Muscle layer of colon (tissue), 2 donors: ENCODE data around the gene BZW2.
"Not testable (repeated sequence)": the region's sequence is repeated elsewhere in the genome, so short reads cannot be mapped to it uniquely, and the experiment has no call there.

Experiments used
- H3K27ac ChIP-seq: one replicate; pipeline ENCODE4 v1.7.0; 2013; ENCODE audit warnings: low read depth, mild to moderate bottlenecking, low read length, moderate library complexity
- H3K27me3 ChIP-seq, 2 donors: one replicate each; pipeline ENCODE4 v1.7.0; 2013; ENCODE audit warnings: low read length in 2 of 2, mild to moderate bottlenecking in 2 of 2; ENCODE audit not compliant: insufficient read depth in 2 of 2, control insufficient read depth in 1 of 2
- H3K36me3 ChIP-seq: one replicate; pipeline ENCODE4 v1.7.0; 2013; ENCODE audit warnings: mild to moderate bottlenecking, low read length; ENCODE audit not compliant: insufficient read depth
- H3K4me1 ChIP-seq: one replicate; pipeline ENCODE4 v1.7.0; 2013; ENCODE audit warnings: mild to moderate bottlenecking, low read length; ENCODE audit not compliant: insufficient read depth
- H3K4me3 ChIP-seq, 2 donors: one replicate each; pipeline ENCODE4 v1.7.0; 2013; ENCODE audit warnings: low read length in 2 of 2, low read depth in 1 of 2, mild to moderate bottlenecking in 1 of 2, moderate library complexity in 1 of 2
- H3K9ac ChIP-seq: one replicate; pipeline ENCODE4 v1.7.0; 2013; ENCODE audit warnings: low read length
- H3K9me3 ChIP-seq: one replicate; pipeline ENCODE4 v1.7.0; 2013; ENCODE audit warnings: mild to moderate bottlenecking, low read length
- donor health status: abdominal sarcoma.
- donor health status: Adenocarcinoma of cecum.

BZW2 gene

GRCh38 chr7:16659854-16660497, 14.0 kb downstream of the BZW2 start:
- not testable (repeated sequence) for H3K4me3 ChIP-seq, H3K4me1 ChIP-seq, H3K27me3 ChIP-seq, H3K9me3 ChIP-seq, H3K36me3 ChIP-seq, H3K9ac ChIP-seq, H3K27ac ChIP-seq

- no peak overlapping the region for H3K9ac ChIP-seq
- no peaks in the 10 kb centered on the region for H3K4me1 ChIP-seq
- no peaks in the 10 kb centered on the region for H3K27me3 ChIP-seq
- no peaks in the 10 kb centered on the region for H3K9me3 ChIP-seq
- H3K27ac ChIP-seq: no peak overlapping the region
- no peaks in the 10 kb centered on the region for H3K36me3 ChIP-seq
- no peak overlapping the region for H3K4me3 ChIP-seq
Observed at GRCh38 chr7:16660702-16661464, 14.9 kb downstream of the BZW2 start.

GRCh38 chr7:16661924-16662323, 15.9 kb downstream of the BZW2 start:
- Histone ChIP-seq H3K9me3 (no peaks in the 10 kb centered on the region), H3K9ac (no peak overlapping the region), H3K4me3 (no peak overlapping the region), H3K27me3 (no peaks in the 10 kb centered on the region), H3K36me3 (no peaks in the 10 kb centered on the region), H3K27ac (no peak overlapping the region), H3K4me1 (no peaks in the 10 kb centered on the region)

GRCh38 chr7:16667355-16667754, 21.4 kb downstream of the BZW2 start:
- no peaks in the 10 kb centered on the region for H3K27me3 ChIP-seq
- H3K27ac ChIP-seq: no peak overlapping the region
- H3K9ac ChIP-seq: no peak overlapping the region
- H3K9me3 ChIP-seq: no peaks in the 10 kb centered on the region
- no peaks in the 10 kb centered on the region for H3K36me3 ChIP-seq
- no peaks in the 10 kb centered on the region for H3K4me1 ChIP-seq
- H3K4me3 ChIP-seq: no peak overlapping the region

- H3K27me3 ChIP-seq: no peaks in the 10 kb centered on the region
- no peak overlapping the region for H3K9ac ChIP-seq
- H3K9me3 ChIP-seq: no peaks in the 10 kb centered on the region
- no peak overlapping the region for H3K4me3 ChIP-seq
- H3K4me1 ChIP-seq: no peaks in the 10 kb centered on the region
- H3K36me3 ChIP-seq: no peaks in the 10 kb centered on the region
- H3K27ac ChIP-seq: no peak overlapping the region
Observed at GRCh38 chr7:16668049-16668858, 22.3 kb downstream of the BZW2 start.

GRCh38 chr7:16668978-16669377, 23.0 kb downstream of the BZW2 start:
- Histone ChIP-seq H3K27me3 (no peaks in the 10 kb centered on the region), H3K9ac (no peak overlapping the region), H3K27ac (no peak overlapping the region), H3K4me1 (no peaks in the 10 kb centered on the region), H3K36me3 (no peaks in the 10 kb centered on the region), H3K4me3 (no peak overlapping the region), H3K9me3 (no peaks in the 10 kb centered on the region)

GRCh38 chr7:16669581-16669980, 23.6 kb downstream of the BZW2 start:
- Histone ChIP-seq H3K9ac (no peak overlapping the region), H3K9me3 (no peaks in the 10 kb centered on the region), H3K36me3 (no peaks in the 10 kb centered on the region), H3K4me3 (no peak overlapping the region), H3K27ac (no peak overlapping the region), H3K4me1 (no peaks in the 10 kb centered on the region), H3K27me3 (no peaks in the 10 kb centered on the region)

- no peak overlapping the region for H3K27ac ChIP-seq
- H3K4me3 ChIP-seq: no peak overlapping the region
- H3K4me1 ChIP-seq: no peaks in the 10 kb centered on the region
- no peaks in the 10 kb centered on the region for H3K27me3 ChIP-seq
- H3K9ac ChIP-seq: no peak overlapping the region
- no peaks in the 10 kb centered on the region for H3K36me3 ChIP-seq
- H3K9me3 ChIP-seq: no peaks in the 10 kb centered on the region
Observed at GRCh38 chr7:16670021-16670420, 24.0 kb downstream of the BZW2 start.

GRCh38 chr7:16670731-16671344, 24.9 kb downstream of the BZW2 start:
- Histone ChIP-seq H3K27ac (no peak overlapping the region), H3K36me3 (peaks cover 8% of the 10 kb centered on the region), H3K4me3 (no peak overlapping the region), H3K9me3 (no peaks in the 10 kb centered on the region), H3K4me1 (no peaks in the 10 kb centered on the region), H3K9ac (no peak overlapping the region), H3K27me3 (no peaks in the 10 kb centered on the region)

GRCh38 chr7:16671811-16672210, 25.8 kb downstream of the BZW2 start:
- H3K9ac ChIP-seq: no peak overlapping the region
- H3K36me3 ChIP-seq: peaks cover 8% of the 10 kb centered on the region
- H3K9me3 ChIP-seq: no peaks in the 10 kb centered on the region
- H3K27ac ChIP-seq: no peak overlapping the region
- H3K27me3 ChIP-seq: no peaks in the 10 kb centered on the region
- no peaks in the 10 kb centered on the region for H3K4me1 ChIP-seq
- H3K4me3 ChIP-seq: no peak overlapping the region

GRCh38 chr7:16675277-16675676, 29.3 kb downstream of the BZW2 start:
- no peak overlapping the region for H3K4me3 ChIP-seq

More at GRCh38 chr7:16675277-16675676, 29.3 kb downstream of the BZW2 start:
- Histone ChIP-seq H3K27me3 (no peaks in the 10 kb centered on the region), H3K9me3 (no peaks in the 10 kb centered on the region), H3K27ac (no peak overlapping the region), H3K4me1 (no peaks in the 10 kb centered on the region), H3K9ac (no peak overlapping the region), H3K36me3 (peaks cover 8% of the 10 kb centered on the region)
